ENCODE results near the gene SALL1. TPM values are rescaled to one million over a fixed set of nuclear protein-coding genes. Genes with fewer than 3 reads are reported as not detected.
A peak's percentile ranks its signal among the peaks of the same experiment; 100 is the strongest.

SALL1 gene
- total and polyA plus RNA-seq, 2 of the 13 experiments (the other 11 are each of a cell fraction or from before 2014, with no cell fraction given): 6.6 to 12.3 TPM

DNA sequence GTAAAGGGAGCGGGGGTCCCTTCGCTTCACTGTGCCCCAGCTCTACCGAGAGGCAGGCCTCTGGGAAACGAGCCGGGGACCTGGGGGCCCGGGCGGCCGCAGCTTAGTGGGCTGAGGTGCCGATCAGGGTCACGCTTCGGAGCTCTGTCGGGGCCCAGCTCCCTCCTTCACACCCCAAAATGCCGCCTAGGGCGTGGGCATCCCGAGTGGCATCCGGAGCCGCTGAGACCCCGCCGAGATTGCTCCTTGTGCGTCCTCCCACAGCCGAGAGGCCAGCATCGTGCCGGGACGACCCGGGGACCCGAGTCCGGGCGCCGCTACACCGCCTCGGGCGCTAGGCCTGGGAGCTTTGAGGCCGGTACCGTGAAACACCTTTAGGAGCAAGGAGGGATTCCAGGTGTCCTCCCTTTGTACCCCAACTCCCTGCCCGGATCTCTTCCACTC, 1.3 kb downstream of the SALL1 start (continued):
- no peak for TF ChIP-seq DNMT3B (CRISPR knock-in tag; conservative IDR thresholded peaks at IDR 0.05)
- no peak for TF ChIP-seq ZNF556 (CRISPR knock-in tag; IDR thresholded peaks at IDR 0.05; ENCODE audit: borderline replicate concordance)
- no peak for TF ChIP-seq NFE2L2 (IDR thresholded peaks at IDR 0.05; ENCODE audit: low read length)
- no peak for TF ChIP-seq ZFP62 (CRISPR knock-in tag; IDR thresholded peaks at IDR 0.05)
- TF ChIP-seq ZNF569 (CRISPR knock-in tag; IDR thresholded peaks at IDR 0.05; ENCODE audit: borderline replicate concordance): no peak
- TF ChIP-seq SPEN (CRISPR knock-in tag; IDR thresholded peaks at IDR 0.05; ENCODE audit: low read depth): no peak
- TF ChIP-seq EEA1 (CRISPR knock-in tag; IDR thresholded peaks at IDR 0.05; ENCODE audit: borderline replicate concordance): peak; percentile 32; the same call in 1 of the 2 replicates
- TF ChIP-seq SMARCE1 (IDR thresholded peaks at IDR 0.05; ENCODE audit: borderline replicate concordance): no peak
- no peak for TF ChIP-seq MAFG (CRISPR knock-in tag; IDR thresholded peaks at IDR 0.05)
- TF ChIP-seq JUN (CRISPR knock-in tag; IDR thresholded peaks at IDR 0.05): no peak
- TF ChIP-seq KLF12 (CRISPR knock-in tag; IDR thresholded peaks at IDR 0.05; ENCODE audit: borderline replicate concordance): 0 out of 2 replicates have a peak, but pooled peaks have one; percentile 1
- TF ChIP-seq ZNF605 (CRISPR knock-in tag; IDR thresholded peaks at IDR 0.05): no peak
- no peak for TF ChIP-seq ZIK1 (CRISPR knock-in tag; IDR thresholded peaks at IDR 0.05; ENCODE audit: borderline replicate concordance, low read depth)
- TF ChIP-seq ZBTB3 (CRISPR knock-in tag; IDR thresholded peaks at IDR 0.05; ENCODE audit: borderline replicate concordance, low read depth): no peak
- TF ChIP-seq KDM5B (CRISPR knock-in tag; IDR thresholded peaks at IDR 0.05; ENCODE audit: borderline replicate concordance): no peak
- no peak for TF ChIP-seq ELF4 (CRISPR knock-in tag; IDR thresholded peaks at IDR 0.05; ENCODE audit: borderline replicate concordance)
- TF ChIP-seq IRX3 (CRISPR knock-in tag; IDR thresholded peaks at IDR 0.05; ENCODE audit: borderline replicate concordance, low read depth): no peak
- no peak for TF ChIP-seq KLF16 (CRISPR knock-in tag; IDR thresholded peaks at IDR 0.05)
- no peak for TF ChIP-seq FOSL2 (CRISPR knock-in tag; IDR thresholded peaks at IDR 0.05)
- no peak for TF ChIP-seq MXD4 (CRISPR knock-in tag; IDR thresholded peaks at IDR 0.05)
- no peak for TF ChIP-seq HDAC6 (IDR thresholded peaks at IDR 0.05; ENCODE audit: low read depth, low read length)
- no peak for TF ChIP-seq HOXA3 (CRISPR knock-in tag; IDR thresholded peaks at IDR 0.05)
- TF ChIP-seq GATAD1 (CRISPR knock-in tag; IDR thresholded peaks at IDR 0.05): no peak
- no peak for TF ChIP-seq EED (CRISPR knock-in tag; IDR thresholded peaks at IDR 0.05)
- no peak for TF ChIP-seq POLR2AphosphoS5 (IDR thresholded peaks at IDR 0.05; ENCODE audit: low read depth, low read length)
- 0 out of 2 replicates have a peak, but pooled peaks have one; percentile 57 for TF ChIP-seq ZNF251 (CRISPR knock-in tag; IDR thresholded peaks at IDR 0.05)
- TF ChIP-seq ASH2L (IDR thresholded peaks at IDR 0.05; ENCODE audit: insufficient read length, low read depth, low read length): no peak
- TF ChIP-seq SRSF1 (optimal IDR thresholded peaks at IDR 0.05; ENCODE audit: low read depth, low read length): no peak
- no peak for TF ChIP-seq ZNF335 (CRISPR knock-in tag; IDR thresholded peaks at IDR 0.05)
- peak; percentile 65; the same call in 1 of the 2 replicates for TF ChIP-seq ZNF746 (CRISPR knock-in tag; IDR thresholded peaks at IDR 0.05)
- no peak for TF ChIP-seq HDAC2 (CRISPR knock-in tag; IDR thresholded peaks at IDR 0.05)
- no peak for TF ChIP-seq MIER2 (CRISPR knock-in tag; IDR thresholded peaks at IDR 0.05)

All from HepG2 (cell line).